ENCODE results near the gene COL6A1. TPM values are rescaled to one million over a fixed set of nuclear protein-coding genes. Genes with fewer than 3 reads are reported as not detected.
"Not testable (repeated sequence)": the region's sequence is repeated elsewhere in the genome, so short reads cannot be mapped to it uniquely, and the experiment has no call there.

COL6A1 gene
- total RNA-seq, 2 experiments from 2014 or later, result 4.3 to 5.2 TPM

- Mint-ChIP-seq H3K27me3 (peaks cover 23% of the 10 kb centered on the region), H3K9me3 (no peaks in the 10 kb centered on the region), H3K4me3 (no peak overlapping the region), H3K4me1 (no peaks in the 10 kb centered on the region), H3K36me3 (no peaks in the 10 kb centered on the region), H3K27ac (no peak overlapping the region)
- no peak for DNase-seq
Observed at GRCh38 chr21:45952974-45953373, 28.6 kb upstream of the COL6A1 start.

GRCh38 chr21:45954261-45954660, 27.3 kb upstream of the COL6A1 start:
- Mint-ChIP-seq H3K9me3 (no peaks in the 10 kb centered on the region), H3K4me3 (no peak overlapping the region), H3K27me3 (peaks cover 26% of the 10 kb centered on the region), H3K27ac (no peak overlapping the region), H3K36me3 (no peaks in the 10 kb centered on the region), H3K4me1 (no peaks in the 10 kb centered on the region)
- DNase-seq, result no peak

DNA sequence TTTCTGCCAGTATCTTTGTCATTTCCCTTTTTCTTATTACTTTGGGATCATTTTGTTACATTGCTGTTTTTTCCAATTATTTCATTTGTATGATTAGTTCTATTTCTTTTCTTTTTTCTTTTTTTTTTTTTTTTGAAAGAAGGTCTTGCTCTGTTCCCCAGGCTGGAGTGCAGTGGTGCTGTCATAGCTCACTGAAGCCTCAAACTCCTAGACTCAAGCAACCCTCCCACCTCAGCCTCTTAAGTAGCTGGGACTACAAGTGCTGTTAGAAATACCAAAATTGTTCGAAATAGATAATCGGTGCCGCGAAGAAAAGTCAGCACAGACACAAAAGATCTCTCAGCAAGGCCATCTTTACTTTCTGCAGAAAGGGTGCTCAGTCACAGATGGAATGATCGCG, 26.6 kb upstream of the COL6A1 start:
- Mint-ChIP-seq H3K9me3 (no peaks in the 10 kb centered on the region), H3K27ac (no peak overlapping the region), H3K4me3 (no peak overlapping the region), H3K4me1 (no peaks in the 10 kb centered on the region), H3K27me3 (peaks cover 26% of the 10 kb centered on the region), H3K36me3 (no peaks in the 10 kb centered on the region)
- DNase-seq, result no peak

GRCh38 chr21:45957551-45957950, 24.0 kb upstream of the COL6A1 start:
- H3K27me3 Mint-ChIP-seq, result peaks cover 20% of the 10 kb centered on the region
- H3K27ac Mint-ChIP-seq, result no peak overlapping the region
- no peaks in the 10 kb centered on the region for H3K36me3 Mint-ChIP-seq
- H3K9me3 Mint-ChIP-seq, result peaks cover 8% of the 10 kb centered on the region
- no peaks in the 10 kb centered on the region for H3K4me1 Mint-ChIP-seq
- H3K4me3 Mint-ChIP-seq, result no peak overlapping the region
- no peak for DNase-seq

DNA sequence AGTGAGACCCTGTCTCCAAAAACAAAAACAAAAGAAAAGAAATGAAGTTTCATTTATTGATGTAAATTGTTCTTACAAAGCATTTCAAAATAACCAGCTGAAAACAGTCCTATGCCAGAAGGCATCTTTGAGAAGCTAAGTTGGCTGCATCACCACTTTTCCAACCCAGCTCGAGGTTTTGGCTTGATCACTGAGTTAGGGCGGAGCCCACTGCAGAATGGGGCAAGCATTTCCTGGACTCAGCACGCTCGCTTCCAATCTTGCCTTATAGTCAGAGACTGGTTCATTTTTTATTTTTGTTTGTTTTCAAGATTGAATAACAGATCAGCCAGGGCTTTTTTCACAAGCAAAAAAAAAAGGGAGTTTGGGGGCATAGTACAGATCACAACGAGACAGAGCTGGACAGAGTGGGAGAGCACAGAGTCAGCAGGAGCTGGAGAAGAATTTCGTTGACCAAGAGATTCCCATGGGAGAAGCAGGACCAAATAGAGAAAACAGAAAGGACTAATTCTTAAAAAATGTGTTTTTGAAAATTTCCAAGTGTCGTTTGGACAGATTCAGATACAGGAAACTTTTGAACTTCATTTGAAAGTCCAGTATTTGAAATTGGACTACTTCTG, 23.5 kb upstream of the COL6A1 start:
- DNase-seq, result no peak
- no peaks in the 10 kb centered on the region for H3K4me1 Mint-ChIP-seq
- H3K9me3 Mint-ChIP-seq, result peaks cover 8% of the 10 kb centered on the region
- no peak overlapping the region for H3K27ac Mint-ChIP-seq
- no peak overlapping the region for H3K4me3 Mint-ChIP-seq
- H3K36me3 Mint-ChIP-seq, result no peaks in the 10 kb centered on the region
- H3K27me3 Mint-ChIP-seq, result peaks cover 15% of the 10 kb centered on the region

DNA sequence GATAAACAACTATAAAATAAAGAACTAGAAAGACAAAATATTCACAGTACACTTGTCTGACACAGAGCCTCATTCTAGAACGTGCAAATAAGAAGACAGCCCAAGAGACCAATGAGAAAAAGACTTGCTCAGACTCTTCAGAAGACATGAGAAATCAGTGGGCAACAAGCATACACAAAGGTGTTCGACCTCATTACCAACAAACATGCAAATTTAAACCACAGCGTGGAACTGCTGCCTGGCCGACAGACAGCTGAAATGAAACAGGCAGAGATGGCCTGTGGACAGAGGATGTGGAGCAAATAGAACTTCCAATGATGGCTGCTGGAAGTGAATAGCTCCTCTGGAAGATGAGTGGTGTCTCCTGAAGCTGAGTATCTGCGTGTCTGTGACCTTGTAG, 22.4 kb upstream of the COL6A1 start:
- Mint-ChIP-seq H3K36me3 (no peaks in the 10 kb centered on the region), H3K9me3 (peaks cover 8% of the 10 kb centered on the region), H3K27me3 (peaks cover 14% of the 10 kb centered on the region), H3K27ac (no peak overlapping the region), H3K4me1 (no peaks in the 10 kb centered on the region), H3K4me3 (no peak overlapping the region)
- no peak for DNase-seq

- H3K4me1 Mint-ChIP-seq, result no peaks in the 10 kb centered on the region
Observed at GRCh38 chr21:45959779-45960390, 21.7 kb upstream of the COL6A1 start.

DNA sequence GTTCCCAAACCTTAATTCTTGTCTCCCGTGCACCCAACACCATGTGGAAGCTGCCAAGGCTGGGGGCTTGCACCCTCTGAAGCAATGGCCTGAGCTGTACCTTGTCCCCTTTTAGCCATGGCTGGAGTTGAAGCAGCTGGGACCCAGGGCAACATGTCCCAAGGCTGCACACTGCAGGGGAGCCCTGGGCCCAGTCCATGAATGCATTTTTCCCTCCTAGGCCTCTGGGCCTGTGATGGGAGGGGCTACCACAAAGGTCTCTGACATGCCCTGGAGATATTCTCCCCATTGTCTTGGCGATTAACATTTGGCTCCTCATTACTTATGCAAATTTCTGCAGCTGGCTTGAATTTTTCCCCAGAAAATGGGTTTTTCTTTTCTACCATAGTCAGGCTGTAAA, 20.2 kb upstream of the COL6A1 start:
- H3K4me1 Mint-ChIP-seq, H3K27me3 Mint-ChIP-seq, H3K4me3 Mint-ChIP-seq, H3K36me3 Mint-ChIP-seq, H3K9me3 Mint-ChIP-seq, H3K27ac Mint-ChIP-seq, DNase-seq: not testable (repeated sequence)

More at GRCh38 chr21:45959779-45960390, 21.7 kb upstream of the COL6A1 start:
- Mint-ChIP-seq H3K27ac (no peak overlapping the region), H3K36me3 (no peaks in the 10 kb centered on the region), H3K9me3 (peaks cover 8% of the 10 kb centered on the region), H3K27me3 (peaks cover 13% of the 10 kb centered on the region), H3K4me3 (no peak overlapping the region)
- DNase-seq, result no peak

- DNase-seq, result no peak
- peaks cover 8% of the 10 kb centered on the region for H3K9me3 Mint-ChIP-seq
- peaks cover 8% of the 10 kb centered on the region for H3K27me3 Mint-ChIP-seq
- H3K4me3 Mint-ChIP-seq, result no peak overlapping the region
- H3K27ac Mint-ChIP-seq, result no peak overlapping the region
- no peaks in the 10 kb centered on the region for H3K36me3 Mint-ChIP-seq
- H3K4me1 Mint-ChIP-seq, result no peaks in the 10 kb centered on the region
Observed at GRCh38 chr21:45962531-45963231, 18.9 kb upstream of the COL6A1 start.

GRCh38 chr21:45963232-45963570, 18.4 kb upstream of the COL6A1 start:
- Mint-ChIP-seq H3K27me3 (peaks cover 6% of the 10 kb centered on the region), H3K4me3 (no peak overlapping the region), H3K9me3 (peaks cover 8% of the 10 kb centered on the region), H3K4me1 (no peaks in the 10 kb centered on the region), H3K36me3 (no peaks in the 10 kb centered on the region), H3K27ac (no peak overlapping the region)
- no peak for DNase-seq

GRCh38 chr21:45964649-45965048, 16.9 kb upstream of the COL6A1 start:
- Mint-ChIP-seq H3K9me3 (peaks cover 8% of the 10 kb centered on the region), H3K27ac (no peak overlapping the region), H3K4me3 (no peak overlapping the region)

GRCh38 chr21:45965084-45965809, 16.3 kb upstream of the COL6A1 start:
- no peak overlapping the region for H3K27ac Mint-ChIP-seq
- H3K4me3 Mint-ChIP-seq, result no peak overlapping the region
- DNase-seq, result no peak
- no peaks in the 10 kb centered on the region for H3K27me3 Mint-ChIP-seq
- no peaks in the 10 kb centered on the region for H3K36me3 Mint-ChIP-seq
- peaks cover 8% of the 10 kb centered on the region for H3K9me3 Mint-ChIP-seq
- no peaks in the 10 kb centered on the region for H3K4me1 Mint-ChIP-seq

More at GRCh38 chr21:45964649-45965048, 16.9 kb upstream of the COL6A1 start:
- no peak for DNase-seq
- no peaks in the 10 kb centered on the region for H3K27me3 Mint-ChIP-seq
- no peaks in the 10 kb centered on the region for H3K36me3 Mint-ChIP-seq
- no peaks in the 10 kb centered on the region for H3K4me1 Mint-ChIP-seq

DNA sequence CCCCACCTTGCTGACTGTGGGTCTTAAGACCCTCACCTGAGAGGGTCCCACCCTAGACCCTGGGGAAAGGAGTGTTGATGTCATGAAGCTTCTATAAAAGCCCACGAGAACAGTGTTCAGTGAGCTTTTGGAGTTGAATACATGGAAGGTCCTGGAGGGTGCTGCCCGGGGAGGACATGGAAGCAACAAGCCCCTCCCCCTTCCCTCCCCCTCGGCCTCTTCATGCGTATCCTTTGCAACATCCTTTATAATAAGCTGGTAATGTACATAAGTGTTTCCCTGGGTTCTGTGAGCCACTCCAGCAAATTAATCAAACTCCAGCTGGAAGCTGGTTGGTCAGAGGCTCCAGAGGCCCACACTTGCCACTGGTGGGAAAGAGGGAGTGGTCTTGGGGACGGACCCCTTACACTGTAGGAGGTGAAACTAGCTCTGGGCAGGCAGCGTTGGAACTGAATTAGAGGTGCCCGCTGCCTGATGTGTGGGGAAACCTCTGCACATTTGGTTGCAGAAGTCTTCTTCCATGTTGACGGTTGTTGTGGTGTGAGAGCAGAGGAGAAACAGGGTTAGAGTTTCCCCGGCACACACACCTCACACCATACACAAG, 14.7 kb upstream of the COL6A1 start:
- H3K9me3 Mint-ChIP-seq, result no peaks in the 10 kb centered on the region
- no peak overlapping the region for H3K4me3 Mint-ChIP-seq
- H3K27me3 Mint-ChIP-seq, result no peaks in the 10 kb centered on the region
- no peaks in the 10 kb centered on the region for H3K4me1 Mint-ChIP-seq
- H3K36me3 Mint-ChIP-seq, result no peaks in the 10 kb centered on the region
- H3K27ac Mint-ChIP-seq, result peak overlapping the region; percentile 14
- no peak for DNase-seq

- Mint-ChIP-seq H3K4me1 (peaks cover 10% of the 10 kb centered on the region), H3K36me3 (no peaks in the 10 kb centered on the region), H3K4me3 (no peak overlapping the region), H3K9me3 (no peaks in the 10 kb centered on the region), H3K27me3 (no peaks in the 10 kb centered on the region), H3K27ac (no peak overlapping the region)
- DNase-seq, result no peak
Observed at GRCh38 chr21:45969921-45970673, 11.5 kb upstream of the COL6A1 start.

Data from activated naive CD8-positive, alpha-beta T cell treated with anti-CD3 and anti-CD28 coated beads for 36 hours (primary cell).